WERI-Rb-1 (cell line): ENCODE results near the gene CEMIP.

ENCODE experiments used
- DNase-seq: peaks from one replicate; pipeline ENCODE4 v3.0.0-alpha.2; 2020
- H3K27ac ChIP-seq: fragments of 250-450 bp; sonication (Bioruptor Pico); 2 replicates; pipeline ENCODE4 v1.5.1; 2020; ENCODE audit warnings: mild to moderate bottlenecking, moderate library complexity
- H3K27me3 ChIP-seq: fragments of 250-450 bp; sonication (Bioruptor Pico); 2 replicates; pipeline ENCODE4 v1.5.1; 2021; ENCODE audit warnings: mild to moderate bottlenecking, low read depth, moderate library complexity; ENCODE audit not compliant: insufficient read depth, severe bottlenecking
- H3K36me3 ChIP-seq: fragments of 250-450 bp; sonication (Bioruptor Pico); 2 replicates; pipeline ENCODE4 v1.5.1; 2020; ENCODE audit warnings: mild to moderate bottlenecking, moderate library complexity
- H3K4me3 ChIP-seq: 2 replicates; pipeline ENCODE4 v1.5.1; 2011; ENCODE audit warnings: low read depth, mild to moderate bottlenecking, control low read depth, low read length
- H3K9me3 ChIP-seq: fragments of 250-450 bp; sonication (Bioruptor Pico); 2 replicates; pipeline ENCODE4 v1.5.1; 2021; ENCODE audit warnings: mild to moderate bottlenecking, moderate library complexity; ENCODE audit not compliant: severe bottlenecking
- CTCF ChIP-seq: IDR thresholded peaks from 2 replicates; pipeline ENCODE4 v1.5.1; 2011; ENCODE audit warnings: low read depth, mild to moderate bottlenecking, control low read depth, inconsistent platforms, low read length

CEMIP gene

GRCh38 chr15:80942746-80943565, 163.8 kb downstream of the CEMIP start:
- peaks cover 6% of the 10 kb centered on the region for H3K36me3 ChIP-seq
- TF ChIP-seq CTCF, result no peak
- DNase-seq, result no peak
- H3K4me3 ChIP-seq, result no peak overlapping the region
- H3K9me3 ChIP-seq, result no peaks in the 10 kb centered on the region
- no peaks in the 10 kb centered on the region for H3K27me3 ChIP-seq
- H3K27ac ChIP-seq, result no peak overlapping the region

- Histone ChIP-seq H3K4me3 (no peak overlapping the region), H3K9me3 (no peaks in the 10 kb centered on the region), H3K36me3 (peaks cover 6% of the 10 kb centered on the region), H3K27me3 (no peaks in the 10 kb centered on the region), H3K27ac (no peak overlapping the region)
- no peak for DNase-seq
- no peak for TF ChIP-seq CTCF
These were observed 165.6 kb downstream of the CEMIP start for GRCh38 chr15:80944818-80945217.

- Histone ChIP-seq H3K36me3 (peaks cover 6% of the 10 kb centered on the region), H3K27ac (no peak overlapping the region), H3K27me3 (no peaks in the 10 kb centered on the region), H3K9me3 (no peaks in the 10 kb centered on the region), H3K4me3 (no peak overlapping the region)
- TF ChIP-seq CTCF, result no peak
- DNase-seq, result no peak
These were observed 166.4 kb downstream of the CEMIP start for GRCh38 chr15:80945605-80946004.

DNA sequence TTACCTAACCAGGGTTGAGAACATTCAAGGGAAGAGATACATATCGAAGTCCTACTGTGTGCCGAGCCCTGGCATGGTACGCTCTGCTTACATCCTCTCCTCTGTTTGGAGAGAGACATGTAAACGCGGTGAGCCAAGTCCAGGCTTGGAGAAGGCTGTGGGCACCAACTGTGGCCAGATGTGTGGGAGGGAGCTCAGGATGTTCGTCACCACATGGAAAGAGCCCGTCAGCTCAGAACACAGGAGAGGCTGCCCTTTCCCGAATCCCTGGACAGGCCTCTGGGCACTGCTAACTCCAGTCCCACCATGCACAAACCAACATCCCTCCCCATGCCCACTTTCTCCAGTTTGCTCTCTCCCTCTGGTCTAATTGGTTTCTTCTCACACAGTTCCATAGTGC, 167.4 kb downstream of the CEMIP start:
- no peak overlapping the region for H3K27ac ChIP-seq
- TF ChIP-seq CTCF, result no peak
- H3K9me3 ChIP-seq, result no peaks in the 10 kb centered on the region
- no peak overlapping the region for H3K4me3 ChIP-seq
- no peak for DNase-seq
- H3K27me3 ChIP-seq, result no peaks in the 10 kb centered on the region
- peaks cover 11% of the 10 kb centered on the region for H3K36me3 ChIP-seq

DNA sequence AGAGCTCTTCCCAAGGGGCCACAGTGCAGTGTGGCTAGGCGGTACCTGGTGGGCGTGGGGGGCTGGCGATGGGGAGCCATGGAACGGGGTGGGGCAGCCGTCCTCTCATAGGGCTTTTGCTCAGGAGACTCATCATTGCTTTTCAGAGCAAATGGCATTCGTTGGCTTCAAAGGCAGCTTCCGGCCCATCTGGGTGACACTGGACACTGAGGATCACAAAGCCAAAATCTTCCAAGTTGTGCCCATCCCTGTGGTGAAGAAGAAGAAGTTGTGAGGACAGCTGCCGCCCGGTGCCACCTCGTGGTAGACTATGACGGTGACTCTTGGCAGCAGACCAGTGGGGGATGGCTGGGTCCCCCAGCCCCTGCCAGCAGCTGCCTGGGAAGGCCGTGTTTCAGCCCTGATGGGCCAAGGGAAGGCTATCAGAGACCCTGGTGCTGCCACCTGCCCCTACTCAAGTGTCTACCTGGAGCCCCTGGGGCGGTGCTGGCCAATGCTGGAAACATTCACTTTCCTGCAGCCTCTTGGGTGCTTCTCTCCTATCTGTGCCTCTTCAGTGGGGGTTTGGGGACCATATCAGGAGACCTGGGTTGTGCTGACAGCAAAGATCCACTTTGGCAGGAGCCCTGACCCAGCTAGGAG, 169.6 kb downstream of the CEMIP start:
- H3K27ac ChIP-seq, result no peak overlapping the region
- H3K9me3 ChIP-seq, result no peaks in the 10 kb centered on the region
- H3K27me3 ChIP-seq, result no peaks in the 10 kb centered on the region
- no peak for TF ChIP-seq CTCF
- no peak overlapping the region for H3K4me3 ChIP-seq
- DNase-seq, result no peak
- H3K36me3 ChIP-seq, result peaks cover 15% of the 10 kb centered on the region
